Transverse colon (tissue), 4 donors: ENCODE data around the gene CAST. TPM values are rescaled to one million over a fixed set of nuclear protein-coding genes. Genes with fewer than 3 reads are reported as not detected.

ENCODE experiments used
- DNase-seq: peaks from one replicate; pipeline ENCODE4 v3.0.0-alpha.2; 2019
- H3K27ac ChIP-seq, 4 donors: fragments of 200-600 bp; sonication (generic); 2 replicates each; pipeline ENCODE4 v1.5.1; 2016 to 2018; ENCODE audit warnings: inconsistent platforms in 4 of 4
- H3K27me3 ChIP-seq: fragments of 200-600 bp; sonication (generic); 2 replicates; pipeline ENCODE4 v1.5.1; 2017; ENCODE audit warnings: inconsistent platforms
- H3K36me3 ChIP-seq, 4 donors: fragments of 200-600 bp; sonication (generic); 2 replicates each; pipeline ENCODE4 v1.5.1; 2017 to 2019; ENCODE audit warnings: inconsistent platforms in 4 of 4
- H3K4me1 ChIP-seq, 4 donors: fragments of 200-600 bp; sonication (generic); 2 replicates each; pipeline ENCODE4 v1.5.1; 2017 to 2020; ENCODE audit warnings: inconsistent platforms in 4 of 4
- H3K4me3 ChIP-seq, 4 donors: fragments of 200-600 bp; sonication (generic); 1 replicate in 1 of 4; 2 replicates in 3 of 4; pipeline versions ENCODE4 v1.5.1 to v1.6.1; 2017 to 2019; ENCODE audit warnings: inconsistent platforms in 4 of 4
- H3K9me3 ChIP-seq, 2 donors: fragments of 200-600 bp; sonication (generic); 2 replicates each; pipeline ENCODE4 v1.5.1; 2017 to 2019; ENCODE audit warnings: inconsistent platforms in 2 of 2
- EP300 ChIP-seq: sonication (generic); formaldehyde crosslinking; IDR thresholded peaks from one replicate; pipeline ENCODE4 v1.6.1; 2017; ENCODE audit warnings: antibody characterized with exemption, low read depth
- POLR2A ChIP-seq: fragments of 450-650 bp; IDR thresholded peaks from one replicate; pipeline ENCODE4 v1.6.1; 2016; ENCODE audit warnings: antibody characterized with exemption, mild to moderate bottlenecking, moderate library complexity
- POLR2AphosphoS5 ChIP-seq, 3 donors: sonication (generic); formaldehyde crosslinking; IDR thresholded peaks; one replicate each; pipeline ENCODE4 v1.6.1; 2016; ENCODE audit warnings: antibody characterized with exemption in 3 of 3
- WGBS, 2 donors: methylation state at CpG; one replicate each; pipeline ENCODE4 v1.1.5; 2018; ENCODE audit warnings: low coverage in 1 of 2; 5-methylcytosine and 5-hydroxymethylcytosine counted together
- in situ Hi-C, 4 donors: fragments of 200-750 bp; cut with MboI; loops; one replicate each; pipeline versions ENCODE4 v1.15.0 to v1.15.1; 2017; ENCODE audit warnings: low sequenced_read_pairs in 3 of 4, low pct_ligation_motif_present in 1 of 4, low pct_unique_long_range_greater_than_20kb in 1 of 4
- intact Hi-C: fragments of 100-400 bp; cut with DNase I; formaldehyde crosslinking; loops from one replicate; pipeline ENCODE4 v1.15.1; 2023; ENCODE audit warnings: low total_unique reads
- total RNA-seq, 4 donors: library from RNA; depleted of rRNA; stranded (reverse); fragments of >200 nt; gene quantifications; one replicate each; pipeline ENCODE4 v1.1.0, GENCODE V29; 2016
- TF ChIP-seq, protein P1 (sequence below), 5 experiments: fragments of 200-600 bp in 3 of 5; fragments of 450-650 bp in 2 of 5; sonication (generic) in 3 of 5; IDR thresholded peaks; 1 replicate in 2 of 5; 2 replicates in 3 of 5; pipeline ENCODE4 v1.5.1; 2016 to 2017; ENCODE audit warnings: antibody characterized with exemption in 5 of 5, inconsistent platforms in 3 of 5, mild to moderate bottlenecking in 2 of 5, moderate library complexity in 1 of 5

The CAST gene
- total RNA-seq, 4 donors from 2014 or later, result 237 to 556 (median 335) TPM

DNA sequence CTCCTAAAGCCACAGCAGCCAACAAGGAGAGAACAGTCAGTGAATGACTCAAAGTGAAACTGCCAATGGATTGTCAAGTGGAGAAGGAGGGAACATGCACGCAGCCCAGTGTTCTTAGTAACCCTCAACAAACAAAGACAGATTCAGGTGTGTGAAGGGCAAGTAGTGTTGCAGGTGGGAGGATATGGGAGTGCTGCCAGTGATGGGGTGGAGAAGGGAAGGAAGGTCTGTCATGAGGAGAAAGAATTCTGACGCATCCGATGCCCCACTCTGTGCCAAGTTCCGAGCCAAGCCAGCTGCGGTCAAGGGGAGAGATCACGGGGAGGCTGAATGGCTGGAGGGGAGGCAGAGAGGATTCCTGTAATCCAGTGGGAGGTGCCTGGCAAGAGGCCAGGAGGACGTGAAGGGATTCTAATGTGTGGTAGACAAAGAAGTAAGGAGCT is 56.5 kb downstream of the CAST start:
- peaks cover 29 to 74% (median 40%) of the 10 kb centered on the region in 4 donors for H3K4me1 ChIP-seq
- DNase-seq, result peak; percentile 29

DNA sequence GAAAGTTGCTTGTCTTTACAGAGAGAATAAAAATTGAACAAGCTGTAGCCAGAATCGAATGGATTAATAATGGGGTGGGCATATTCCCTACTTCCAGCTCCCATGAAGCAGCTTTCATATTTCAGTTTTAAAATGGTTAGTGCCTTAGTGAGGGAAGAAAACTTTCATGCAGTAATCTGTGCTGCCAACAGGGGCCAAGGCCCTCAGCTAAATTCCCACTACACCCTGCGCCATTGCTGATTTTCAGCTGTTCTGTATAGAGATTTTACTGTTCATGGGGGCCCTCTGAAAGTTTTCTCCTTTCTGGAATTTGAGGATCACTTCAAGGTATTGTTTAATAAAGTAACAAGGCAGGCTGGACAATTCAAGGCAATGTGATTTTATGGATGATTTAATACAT is 58.2 kb downstream of the CAST start:
- no peak for DNase-seq
- no peak overlapping the region for H3K27ac ChIP-seq
- TF ChIP-seq, protein P1, sequence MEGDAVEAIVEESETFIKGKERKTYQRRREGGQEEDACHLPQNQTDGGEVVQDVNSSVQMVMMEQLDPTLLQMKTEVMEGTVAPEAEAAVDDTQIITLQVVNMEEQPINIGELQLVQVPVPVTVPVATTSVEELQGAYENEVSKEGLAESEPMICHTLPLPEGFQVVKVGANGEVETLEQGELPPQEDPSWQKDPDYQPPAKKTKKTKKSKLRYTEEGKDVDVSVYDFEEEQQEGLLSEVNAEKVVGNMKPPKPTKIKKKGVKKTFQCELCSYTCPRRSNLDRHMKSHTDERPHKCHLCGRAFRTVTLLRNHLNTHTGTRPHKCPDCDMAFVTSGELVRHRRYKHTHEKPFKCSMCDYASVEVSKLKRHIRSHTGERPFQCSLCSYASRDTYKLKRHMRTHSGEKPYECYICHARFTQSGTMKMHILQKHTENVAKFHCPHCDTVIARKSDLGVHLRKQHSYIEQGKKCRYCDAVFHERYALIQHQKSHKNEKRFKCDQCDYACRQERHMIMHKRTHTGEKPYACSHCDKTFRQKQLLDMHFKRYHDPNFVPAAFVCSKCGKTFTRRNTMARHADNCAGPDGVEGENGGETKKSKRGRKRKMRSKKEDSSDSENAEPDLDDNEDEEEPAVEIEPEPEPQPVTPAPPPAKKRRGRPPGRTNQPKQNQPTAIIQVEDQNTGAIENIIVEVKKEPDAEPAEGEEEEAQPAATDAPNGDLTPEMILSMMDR (IDR thresholded peaks at IDR 0.05), result no peak
- TF ChIP-seq POLR2AphosphoS5 (IDR thresholded peaks at IDR 0.05) (no peak), EP300 (no peak), POLR2A (no peak)
- in situ Hi-C loops, result no loop called here
- intact Hi-C loops, result no loop called here
- H3K9me3 ChIP-seq, result no peaks in the 10 kb centered on the region
- H3K27me3 ChIP-seq, result no peaks in the 10 kb centered on the region
- 96 to 100% methylated on average over 2 of the region's 2 CpGs for WGBS, 2 donors
- H3K36me3 ChIP-seq, result peaks cover 0 to 10% (median 2%) of the 10 kb centered on the region in 4 donors
- H3K4me1 ChIP-seq, result peaks cover 14 to 56% (median 23%) of the 10 kb centered on the region in 4 donors
- H3K4me3 ChIP-seq, result no peak overlapping the region

More for the DNA sequence above, 56.5 kb downstream of the CAST start:
- WGBS, 2 donors, result 55 to 60% methylated on average over 7 of the region's 7 CpGs
- no peaks in the 10 kb centered on the region for H3K27me3 ChIP-seq
- in situ Hi-C loops, result no loop called here
- no peak overlapping the region for H3K4me3 ChIP-seq
- H3K9me3 ChIP-seq, result no peaks in the 10 kb centered on the region
- intact Hi-C loops, result no loop called here
- H3K27ac ChIP-seq, result peak overlapping the region in 1 of 4 donors; percentile 86
- peak; percentile 22 for TF ChIP-seq POLR2A
- TF ChIP-seq EP300, result no peak
- peak in 1 of 3 donors; percentile 61 for TF ChIP-seq POLR2AphosphoS5 (IDR thresholded peaks at IDR 0.05)
- H3K36me3 ChIP-seq, result peaks cover 0 to 2% (median 0%) of the 10 kb centered on the region in 4 donors

DNA sequence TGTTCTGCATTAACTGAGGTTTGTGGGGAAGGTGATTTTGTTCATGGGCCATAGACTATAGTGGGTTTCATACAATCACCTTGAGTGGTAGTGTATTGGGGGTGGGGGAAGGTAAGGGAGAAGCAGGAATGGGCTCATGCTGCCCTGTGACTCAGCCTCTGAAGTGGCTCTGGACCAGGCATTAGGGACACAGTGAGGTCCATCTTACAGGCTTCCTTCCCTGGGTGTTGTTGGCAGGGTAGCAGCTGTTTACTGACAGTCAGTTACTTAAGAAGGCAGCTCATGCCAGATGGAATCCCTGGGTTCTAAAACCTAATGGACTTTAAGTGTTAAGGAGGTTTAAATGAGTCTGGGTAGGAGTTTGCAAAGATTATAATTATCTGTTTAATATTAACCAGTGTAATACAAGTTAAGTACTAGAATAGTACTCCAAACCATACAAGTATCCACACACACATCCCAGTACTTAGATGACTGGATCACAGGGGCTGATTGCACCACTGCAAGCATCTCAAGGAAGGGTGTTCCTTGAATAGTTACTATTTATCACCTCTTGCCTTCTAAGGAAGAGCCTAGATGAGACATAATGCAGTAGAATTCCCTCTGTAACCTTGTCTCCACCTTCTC is 59.3 kb downstream of the CAST start:
- TF ChIP-seq EP300, result no peak
- no peak for TF ChIP-seq POLR2A
- no peak for TF ChIP-seq POLR2AphosphoS5 (IDR thresholded peaks at IDR 0.05)
- TF ChIP-seq, protein P1 (IDR thresholded peaks at IDR 0.05), result no peak
- H3K36me3 ChIP-seq, result peaks cover 0 to 10% (median 2%) of the 10 kb centered on the region in 4 donors
- no peak overlapping the region for H3K27ac ChIP-seq
- in situ Hi-C loops (no loop called here), intact Hi-C loops (no loop called here)
- H3K4me3 ChIP-seq, result no peak overlapping the region
- H3K4me1 ChIP-seq, result peaks cover 4 to 46% (median 14%) of the 10 kb centered on the region in 4 donors
- H3K27me3 ChIP-seq, result no peaks in the 10 kb centered on the region
- DNase-seq, result no peak
- H3K9me3 ChIP-seq, result no peaks in the 10 kb centered on the region

DNA sequence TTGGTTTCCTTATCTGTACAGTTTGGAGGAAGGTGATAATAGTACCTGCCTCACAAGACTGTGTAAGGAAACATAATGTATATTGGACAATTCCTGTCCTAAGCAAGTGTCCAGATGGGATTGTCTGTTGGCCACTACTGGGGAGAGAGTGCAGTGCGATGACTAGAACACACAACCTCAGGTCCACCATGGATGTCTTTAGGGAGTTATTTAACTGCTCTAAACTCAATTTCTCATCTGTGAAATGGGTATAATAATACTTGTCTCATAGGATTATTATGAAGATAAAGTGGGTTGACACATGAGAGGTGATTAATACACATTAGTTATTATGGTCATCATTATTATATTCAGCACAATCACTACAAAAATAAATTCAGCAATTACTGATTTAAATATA is 63.1 kb downstream of the CAST start:
- TF ChIP-seq POLR2AphosphoS5 (IDR thresholded peaks at IDR 0.05) (no peak), POLR2A (no peak), EP300 (no peak)
- TF ChIP-seq, protein P1 (IDR thresholded peaks at IDR 0.05), result no peak
- no peak for DNase-seq
- intact Hi-C loops (no loop called here), in situ Hi-C loops (no loop called here)
- peaks cover 0 to 10% (median 4%) of the 10 kb centered on the region in 4 donors for H3K36me3 ChIP-seq
- H3K27me3 ChIP-seq, result no peaks in the 10 kb centered on the region
- H3K4me1 ChIP-seq, result peaks cover 3 to 18% (median 5%) of the 10 kb centered on the region in 4 donors
- 100% methylated on average over 1 of the region's 1 CpG for WGBS, 2 donors
- H3K27ac ChIP-seq, result no peak overlapping the region
- no peak overlapping the region for H3K4me3 ChIP-seq
- H3K9me3 ChIP-seq, result no peaks in the 10 kb centered on the region

DNA sequence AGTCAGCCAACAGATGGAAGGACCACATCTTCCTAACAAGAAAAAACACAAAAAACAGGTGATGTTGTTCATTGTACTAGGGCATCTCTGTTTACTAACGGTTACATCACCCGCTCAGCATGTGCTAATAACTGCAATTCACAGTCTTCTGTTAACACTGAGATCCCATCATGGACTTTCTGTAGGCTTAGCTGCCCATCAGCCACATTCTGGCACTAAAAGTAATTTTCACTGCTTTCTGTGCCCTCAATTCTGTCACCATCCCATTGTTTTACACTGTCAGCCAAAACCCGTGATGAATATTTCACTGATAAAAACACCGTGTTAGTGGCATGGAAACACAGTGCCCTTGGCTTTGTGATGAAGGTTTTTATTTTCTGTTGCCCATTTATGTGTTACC is 64.6 kb downstream of the CAST start:
- TF ChIP-seq, protein P1 (IDR thresholded peaks at IDR 0.05), result no peak
- TF ChIP-seq EP300 (no peak), POLR2AphosphoS5 (IDR thresholded peaks at IDR 0.05) (no peak), POLR2A (no peak)
- no peak overlapping the region for H3K4me3 ChIP-seq
- no peak for DNase-seq
- WGBS, 2 donors, result 84 to 95% methylated on average over 4 of the region's 4 CpGs
- H3K4me1 ChIP-seq, result peaks cover 0 to 5% (median 0%) of the 10 kb centered on the region in 4 donors
- no peaks in the 10 kb centered on the region for H3K27me3 ChIP-seq
- H3K27ac ChIP-seq, result no peak overlapping the region
- intact Hi-C loops, result no loop called here
- in situ Hi-C loops, result no loop called here
- H3K36me3 ChIP-seq, result peaks cover 0 to 10% (median 4%) of the 10 kb centered on the region in 4 donors
- no peaks in the 10 kb centered on the region for H3K9me3 ChIP-seq
